Glutamatergic neuron (in vitro differentiated cells): ENCODE results near the gene SH3TC1. TPM values are rescaled to one million over a fixed set of nuclear protein-coding genes. Genes with fewer than 3 reads are reported as not detected.

Experiments
- DNase-seq: peaks from one replicate; pipeline ENCODE4 v3.0.0; 2022
- H3K27ac Mint-ChIP-seq: one replicate; pipeline ENCODE4 v1.8.0; 2020; ENCODE audit warnings: mild to moderate bottlenecking, mixed read lengths, inconsistent platforms; ENCODE audit not compliant: unreplicated experiment
- H3K27me3 Mint-ChIP-seq: one replicate; pipeline ENCODE4 v1.8.0; 2020; ENCODE audit warnings: mild to moderate bottlenecking, moderate library complexity, mixed read lengths, inconsistent platforms; ENCODE audit not compliant: unreplicated experiment
- H3K36me3 Mint-ChIP-seq: one replicate; pipeline ENCODE4 v1.8.0; 2020; ENCODE audit warnings: mild to moderate bottlenecking, mixed read lengths, inconsistent platforms; ENCODE audit not compliant: unreplicated experiment
- H3K4me1 Mint-ChIP-seq: one replicate; pipeline ENCODE4 v1.8.0; 2020; ENCODE audit warnings: mild to moderate bottlenecking, low read depth, mixed read lengths, inconsistent platforms; ENCODE audit not compliant: unreplicated experiment
- H3K4me3 Mint-ChIP-seq: one replicate; pipeline ENCODE4 v1.8.0; 2020; ENCODE audit warnings: mild to moderate bottlenecking, mixed read lengths, inconsistent platforms; ENCODE audit not compliant: unreplicated experiment
- H3K9me3 Mint-ChIP-seq: one replicate; pipeline ENCODE4 v1.8.0; 2020; ENCODE audit warnings: mild to moderate bottlenecking, moderate library complexity, mixed read lengths, inconsistent platforms; ENCODE audit not compliant: unreplicated experiment
- CTCF ChIP-seq: fragments of 200-600 bp; sonication (generic); IDR thresholded peaks from one replicate; pipeline ENCODE4 v1.5.0; 2021; ENCODE audit not compliant: partially characterized antibody, unreplicated experiment
- total RNA-seq: library from RNA; stranded (reverse); fragmentation: NEBNext Ultra II Directional; extraction: Animal tissue kit (Norgen Biotek cat#: 25700); gene quantifications from one replicate; pipeline ENCODE4 v1.2.1, GENCODE V29; 2021; ENCODE audit not compliant: unreplicated experiment

Gene SH3TC1
- total RNA-seq, 1 donor from 2014 or later: not detected

GRCh38 chr4:8224975-8225625 lies 26.0 kb downstream of the SH3TC1 start:
- no peak overlapping the region for H3K27ac Mint-ChIP-seq
- TF ChIP-seq CTCF: no peak

GRCh38 chr4:8225706-8226443 lies 26.8 kb downstream of the SH3TC1 start:
- Mint-ChIP-seq H3K4me3 (no peak overlapping the region), H3K4me1 (peaks cover 9% of the 10 kb centered on the region)

More at GRCh38 chr4:8224975-8225625, 26.0 kb downstream of the SH3TC1 start:
- peaks cover 5% of the 10 kb centered on the region for H3K9me3 Mint-ChIP-seq
- DNase-seq: no peak
- H3K4me1 Mint-ChIP-seq: peaks cover 9% of the 10 kb centered on the region
- peaks cover 7% of the 10 kb centered on the region for H3K27me3 Mint-ChIP-seq
- peaks cover 9% of the 10 kb centered on the region for H3K36me3 Mint-ChIP-seq
- no peak overlapping the region for H3K4me3 Mint-ChIP-seq

GRCh38 chr4:8227201-8227770 lies 28.2 kb downstream of the SH3TC1 start:
- DNase-seq: no peak
- Mint-ChIP-seq H3K4me1 (peaks cover 9% of the 10 kb centered on the region), H3K36me3 (peaks cover 3% of the 10 kb centered on the region), H3K27me3 (peaks cover 1% of the 10 kb centered on the region), H3K4me3 (no peak overlapping the region), H3K9me3 (no peaks in the 10 kb centered on the region), H3K27ac (no peak overlapping the region)
- TF ChIP-seq CTCF: no peak

More at GRCh38 chr4:8225706-8226443, 26.8 kb downstream of the SH3TC1 start:
- H3K9me3 Mint-ChIP-seq: peaks cover 5% of the 10 kb centered on the region
- H3K27me3 Mint-ChIP-seq: peaks cover 7% of the 10 kb centered on the region
- peaks cover 8% of the 10 kb centered on the region for H3K36me3 Mint-ChIP-seq
- H3K27ac Mint-ChIP-seq: no peak overlapping the region
- no peak for TF ChIP-seq CTCF
- no peak for DNase-seq

GRCh38 chr4:8227771-8228318 lies 28.8 kb downstream of the SH3TC1 start:
- Mint-ChIP-seq H3K4me1 (peaks cover 9% of the 10 kb centered on the region), H3K36me3 (peaks cover 3% of the 10 kb centered on the region), H3K27me3 (peaks cover 1% of the 10 kb centered on the region), H3K4me3 (no peak overlapping the region), H3K27ac (no peak overlapping the region), H3K9me3 (no peaks in the 10 kb centered on the region)
- TF ChIP-seq CTCF: no peak
- no peak for DNase-seq
